Upper lobe of left lung (tissue), 6 donors: Measurements from ENCODE around the gene METAP1. TPM values are rescaled to one million over a fixed set of nuclear protein-coding genes. Genes with fewer than 3 reads are reported as not detected.
"Not testable (repeated sequence)": the region's sequence is repeated elsewhere in the genome, so short reads cannot be mapped to it uniquely, and the experiment has no call there.

Experiments used
- ATAC-seq, 2 donors: fragments of 200-7000 bp; cut with Tn5 transposase; one replicate each; pipeline ENCODE4 v1.9.1; 2022; ENCODE audit warnings: mild to moderate bottlenecking in 2 of 2, moderate library complexity in 2 of 2; ENCODE audit not compliant: low FRiP score in 2 of 2
- DNase-seq, 2 donors: peaks; one replicate each; pipeline ENCODE4 v3.0.0-alpha.2; 2019 to 2020
- H3K27ac ChIP-seq, 4 donors: fragments of 200-600 bp; sonication (generic); one replicate each; pipeline ENCODE4 v1.5.1; 2016 to 2019
- H3K27me3 ChIP-seq, 4 donors: fragments of 200-600 bp; sonication (generic); one replicate each; pipeline ENCODE4 v1.5.1; 2017 to 2019
- H3K36me3 ChIP-seq, 4 donors: fragments of 200-600 bp; sonication (generic); one replicate each; pipeline ENCODE4 v1.5.1; 2016 to 2019
- H3K4me1 ChIP-seq, 4 donors: fragments of 200-600 bp; sonication (generic); one replicate each; pipeline ENCODE4 v1.5.1; 2018 to 2019
- H3K4me3 ChIP-seq, 4 donors: fragments of 200-600 bp; sonication (generic); one replicate each; pipeline ENCODE4 v1.5.1; 2017 to 2019; ENCODE audit warnings: mild to moderate bottlenecking in 2 of 4, moderate library complexity in 1 of 4
- H3K9me3 ChIP-seq, 4 donors: fragments of 200-600 bp; sonication (generic); one replicate each; pipeline ENCODE4 v1.5.1; 2018 to 2019
- CTCF ChIP-seq, 6 experiments: fragments of 450-650 bp in 4 of 6; fragments of 200-600 bp in 2 of 6; sonication (generic) in 2 of 6; IDR thresholded peaks; one replicate each; pipeline ENCODE4 v1.5.1; 2016 to 2019; ENCODE audit warnings: antibody characterized with exemption in 6 of 6
- EP300 ChIP-seq, 4 donors: sonication (generic); formaldehyde crosslinking; IDR thresholded peaks; one replicate each; pipeline ENCODE4 v1.5.1; 2017; ENCODE audit warnings: antibody characterized with exemption in 4 of 4, control low read depth in 2 of 4
- POLR2A ChIP-seq, 4 donors: fragments of 450-650 bp; IDR thresholded peaks; one replicate each; pipeline ENCODE4 v1.5.1; 2016 to 2017; ENCODE audit warnings: antibody characterized with exemption in 4 of 4, mild to moderate bottlenecking in 2 of 4
- POLR2AphosphoS5 ChIP-seq, 2 donors: sonication (generic); formaldehyde crosslinking; IDR thresholded peaks; one replicate each; pipeline ENCODE4 v1.5.1; 2017; ENCODE audit warnings: antibody characterized with exemption in 2 of 2
- WGBS, 2 donors: methylation state at CpG; one replicate each; pipeline ENCODE4 v1.1.5; 2017 to 2018; 5-methylcytosine and 5-hydroxymethylcytosine counted together
- total RNA-seq, 6 donors: library from RNA; depleted of rRNA in 4 of 6; stranded (reverse); fragments of >200 nt in 4 of 6; gene quantifications; one replicate each; pipeline versions ENCODE4 v1.1.0 to v1.2.1, GENCODE V29; 2016 to 2021
- donor health status: DM: no; HTN: no; CAD: no; lungs with moderate emphysema.
- donor health status: DM: no; HTN: yes; CAD: no; lungs with severe emphysema.

METAP1 gene
- total RNA-seq, 6 donors from 2014 or later = 16.8 to 46.1 (median 32.0) TPM

GRCh38 chr4:98977557-98977956, 18.0 kb upstream of the METAP1 start:
- no peak overlapping the region for H3K4me3 ChIP-seq
- TF ChIP-seq EP300 (IDR thresholded peaks at IDR 0.05) = no peak
- no peak for TF ChIP-seq POLR2AphosphoS5 (IDR thresholded peaks at IDR 0.05)
- no peak for TF ChIP-seq POLR2A (IDR thresholded peaks at IDR 0.05)
- TF ChIP-seq CTCF (IDR thresholded peaks at IDR 0.05) = no peak
- no peaks in the 10 kb centered on the region for H3K27me3 ChIP-seq
- H3K9me3 ChIP-seq = no peaks in the 10 kb centered on the region
- no peak overlapping the region for H3K27ac ChIP-seq
- ATAC-seq (no peak), DNase-seq (no peak)
- WGBS, 2 donors = 85 to 94% methylated on average over 7 of the region's 7 CpGs
- H3K36me3 ChIP-seq = no peaks in the 10 kb centered on the region
- H3K4me1 ChIP-seq = no peaks in the 10 kb centered on the region

GRCh38 chr4:98987720-98988119, 7.8 kb upstream of the METAP1 start:
- ATAC-seq (no peak), DNase-seq (no peak)
- no peak for TF ChIP-seq CTCF (IDR thresholded peaks at IDR 0.05)
- TF ChIP-seq POLR2AphosphoS5 (IDR thresholded peaks at IDR 0.05) = no peak
- no peak for TF ChIP-seq EP300 (IDR thresholded peaks at IDR 0.05)
- no peak for TF ChIP-seq POLR2A (IDR thresholded peaks at IDR 0.05)
- H3K27ac ChIP-seq = no peak overlapping the region
- H3K36me3 ChIP-seq = no peaks in the 10 kb centered on the region
- WGBS, 2 donors = 47 to 98% methylated on average over 2 of the region's 2 CpGs
- H3K4me1 ChIP-seq = no peaks in the 10 kb centered on the region
- no peaks in the 10 kb centered on the region for H3K27me3 ChIP-seq
- H3K4me3 ChIP-seq = no peak overlapping the region
- H3K9me3 ChIP-seq = no peaks in the 10 kb centered on the region

GRCh38 chr4:98992835-98993234, 2.7 kb upstream of the METAP1 start:
- not testable (repeated sequence) for H3K4me3 ChIP-seq, H3K27me3 ChIP-seq, DNase-seq, H3K36me3 ChIP-seq, H3K27ac ChIP-seq, ATAC-seq, H3K9me3 ChIP-seq
- H3K4me1 ChIP-seq = peaks cover 9 to 14% (median 12%) of the 10 kb centered on the region in 4 donors
- WGBS, 2 donors = 86 to 97% methylated on average over 2 of the region's 2 CpGs

- DNase-seq (peak in 1 of 2 donors; percentile 83), ATAC-seq (no peak)
- no peak overlapping the region for H3K4me3 ChIP-seq
- no peaks in the 10 kb centered on the region for H3K9me3 ChIP-seq
- 94 to 96% methylated on average over 6 to 35 of the region's 39 CpGs for WGBS, 2 donors
- no peaks in the 10 kb centered on the region for H3K36me3 ChIP-seq
- peaks cover 9 to 14% (median 12%) of the 10 kb centered on the region in 4 donors for H3K4me1 ChIP-seq
- H3K27ac ChIP-seq = no peak overlapping the region
- H3K27me3 ChIP-seq = no peaks in the 10 kb centered on the region
- TF ChIP-seq CTCF (IDR thresholded peaks at IDR 0.05) (no peak), POLR2AphosphoS5 (IDR thresholded peaks at IDR 0.05) (no peak), EP300 (IDR thresholded peaks at IDR 0.05) (no peak), POLR2A (IDR thresholded peaks at IDR 0.05) (no peak)
These were observed 2.0 kb upstream of the METAP1 start for GRCh38 chr4:98993419-98994071.

- no peaks in the 10 kb centered on the region for H3K36me3 ChIP-seq
- H3K4me3 ChIP-seq = peak overlapping the region; percentile 24 to 100 (median 93)
- H3K9me3 ChIP-seq = no peaks in the 10 kb centered on the region
- TF ChIP-seq POLR2AphosphoS5 (IDR thresholded peaks at IDR 0.05) (no peak), POLR2A (IDR thresholded peaks at IDR 0.05) (no peak), EP300 (IDR thresholded peaks at IDR 0.05) (no peak), CTCF (IDR thresholded peaks at IDR 0.05) (no peak)
- peak overlapping the region; percentile 87 to 89 (median 87) for H3K27ac ChIP-seq
- peak in 1 of 2 donors; percentile 34 for DNase-seq
- 39 to 46% methylated on average over 17 of the region's 17 CpGs for WGBS, 2 donors
- peaks cover 9 to 14% (median 12%) of the 10 kb centered on the region in 4 donors for H3K4me1 ChIP-seq
- ATAC-seq = no peak
- H3K27me3 ChIP-seq = no peaks in the 10 kb centered on the region
These were observed 893 bp upstream of the METAP1 start for GRCh38 chr4:98994474-98995182.
